ENCODE measurements around the gene STK10.
A peak's percentile ranks its signal among the peaks of the same experiment; 100 is the strongest.

STK10 gene

GRCh38 chr5:172172912-172173563 is 15.0 kb downstream of the STK10 start:
- H3K79me2 ChIP-seq (ENCODE audit: insufficient read depth, low read length): peaks cover 96% of the 10 kb centered on the region
- no peaks in the 10 kb centered on the region for H3K9me2 ChIP-seq (replicated peaks; ENCODE audit: low read depth, low read length)
- peak overlapping the region; percentile 90 for H3K4me2 ChIP-seq (ENCODE audit: low read depth, low read length, poor library complexity, severe bottlenecking)
- no peak overlapping the region for H3K9ac ChIP-seq (ENCODE audit: low read depth, low read length, poor library complexity, severe bottlenecking)
- no peak overlapping the region for H3K4me3 ChIP-seq (ENCODE audit: low read length, poor library complexity, severe bottlenecking)
- H3K27me3 ChIP-seq (ENCODE audit: insufficient read depth, low read length, poor library complexity, severe bottlenecking): no peaks in the 10 kb centered on the region
- peaks cover 6% of the 10 kb centered on the region; the same call in 1 of the 2 replicates for H3K36me3 ChIP-seq (ENCODE audit: insufficient read depth, low read length)
- H4K20me1 ChIP-seq (ENCODE audit: insufficient read depth, low read length, poor library complexity, severe bottlenecking): peaks cover 22% of the 10 kb centered on the region
- no peaks in the 10 kb centered on the region for H3K9me3 ChIP-seq (ENCODE audit: insufficient read depth, low read depth, low read length)
- TF ChIP-seq EZH2phosphoT487 (IDR thresholded peaks at IDR 0.05; ENCODE audit: borderline replicate concordance): no peak
- no peak for TF ChIP-seq CTCF (conservative IDR thresholded peaks at IDR 0.05; ENCODE audit: low read length)
- peaks cover 30% of the 10 kb centered on the region for H3K4me1 ChIP-seq (ENCODE audit: insufficient read depth, low read length, poor library complexity, severe bottlenecking)
- no peak overlapping the region for H2AFZ ChIP-seq (ENCODE audit: low read length)
- no peaks in the 10 kb centered on the region for H3F3A ChIP-seq (ENCODE audit: low read depth)

- Histone ChIP-seq H3K36me3 (ENCODE audit: insufficient read depth, low read length) (peaks cover 6% of the 10 kb centered on the region; the same call in 1 of the 2 replicates), H3K9ac (ENCODE audit: low read depth, low read length, poor library complexity, severe bottlenecking) (no peak overlapping the region), H4K20me1 (ENCODE audit: insufficient read depth, low read length, poor library complexity, severe bottlenecking) (peaks cover 22% of the 10 kb centered on the region), H3K4me1 (ENCODE audit: insufficient read depth, low read length, poor library complexity, severe bottlenecking) (peaks cover 17% of the 10 kb centered on the region), H2AFZ (ENCODE audit: low read length) (no peak overlapping the region), H3K4me3 (ENCODE audit: low read length, poor library complexity, severe bottlenecking) (no peak overlapping the region), H3F3A (ENCODE audit: low read depth) (no peaks in the 10 kb centered on the region), H3K79me2 (ENCODE audit: insufficient read depth, low read length) (peaks cover 93% of the 10 kb centered on the region), H3K27me3 (ENCODE audit: insufficient read depth, low read length, poor library complexity, severe bottlenecking) (no peaks in the 10 kb centered on the region), H3K9me3 (ENCODE audit: insufficient read depth, low read depth, low read length) (no peaks in the 10 kb centered on the region), H3K9me2 (replicated peaks; ENCODE audit: low read depth, low read length) (no peaks in the 10 kb centered on the region), H3K4me2 (ENCODE audit: low read depth, low read length, poor library complexity, severe bottlenecking) (no peak overlapping the region)
- TF ChIP-seq CTCF (conservative IDR thresholded peaks at IDR 0.05; ENCODE audit: low read length): no peak
- no peak for TF ChIP-seq EZH2phosphoT487 (IDR thresholded peaks at IDR 0.05; ENCODE audit: borderline replicate concordance)
Observed at GRCh38 chr5:172171118-172171517, 16.9 kb downstream of the STK10 start.

GRCh38 chr5:172170251-172170701 is 17.7 kb downstream of the STK10 start:
- Histone ChIP-seq H3K27me3 (ENCODE audit: insufficient read depth, low read length, poor library complexity, severe bottlenecking) (no peaks in the 10 kb centered on the region), H3K9me2 (replicated peaks; ENCODE audit: low read depth, low read length) (no peaks in the 10 kb centered on the region), H3K4me2 (ENCODE audit: low read depth, low read length, poor library complexity, severe bottlenecking) (no peak overlapping the region), H3K4me3 (ENCODE audit: low read length, poor library complexity, severe bottlenecking) (no peak overlapping the region), H2AFZ (ENCODE audit: low read length) (no peak overlapping the region), H3K79me2 (ENCODE audit: insufficient read depth, low read length) (peaks cover 91% of the 10 kb centered on the region), H3K9me3 (ENCODE audit: insufficient read depth, low read depth, low read length) (no peaks in the 10 kb centered on the region), H4K20me1 (ENCODE audit: insufficient read depth, low read length, poor library complexity, severe bottlenecking) (peaks cover 23% of the 10 kb centered on the region), H3K4me1 (ENCODE audit: insufficient read depth, low read length, poor library complexity, severe bottlenecking) (peaks cover 12% of the 10 kb centered on the region), H3K9ac (ENCODE audit: low read depth, low read length, poor library complexity, severe bottlenecking) (no peak overlapping the region), H3F3A (ENCODE audit: low read depth) (no peaks in the 10 kb centered on the region), H3K36me3 (ENCODE audit: insufficient read depth, low read length) (peaks cover 6% of the 10 kb centered on the region; the same call in 1 of the 2 replicates)
- TF ChIP-seq CTCF (conservative IDR thresholded peaks at IDR 0.05; ENCODE audit: low read length): no peak
- no peak for TF ChIP-seq EZH2phosphoT487 (IDR thresholded peaks at IDR 0.05; ENCODE audit: borderline replicate concordance)
